Measurements from ENCODE around the gene SIDT1.

SIDT1 gene

GRCh38 chr3:113531826-113532697 is at the start of gene SIDT1:
Gene SIDT1, plus strand, starts transcription at chr3:113532555. Its CDS starts 467 bp downstream, at chr3:113533022.
- peak in 3 of 4 experiments; percentile 40 to 48 (median 44) for DNase-seq (ENCODE audit: low read depth in 4 of 4, low spot score in 1 of 4)

GRCh38 chr3:113485161-113485609 is 47.2 kb upstream of the SIDT1 start:
- DNase-seq (ENCODE audit: low read depth in 4 of 4, low spot score in 1 of 4), result no peak

DNA sequence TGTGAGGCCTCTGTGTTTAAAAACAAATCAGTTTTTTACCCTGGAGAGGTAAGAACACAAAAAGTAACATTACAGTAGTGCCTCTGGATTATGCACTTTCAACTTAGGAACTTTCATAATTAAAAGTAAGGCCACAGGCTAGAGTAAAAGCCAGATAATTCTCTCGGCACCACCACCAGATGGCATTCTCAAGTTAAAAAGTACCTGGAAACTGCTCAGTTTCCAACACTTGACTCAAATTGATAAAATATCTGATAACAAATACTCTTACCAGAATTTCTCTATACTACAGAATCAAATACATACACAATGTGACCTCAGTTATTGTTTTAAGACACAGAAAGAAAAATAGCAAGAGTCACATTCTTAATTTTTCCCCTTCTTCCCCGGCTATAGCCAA is 37.3 kb upstream of the SIDT1 start:
- no peak for DNase-seq (ENCODE audit: low read depth in 4 of 4, low spot score in 1 of 4)

GRCh38 chr3:113496924-113497323 is 35.4 kb upstream of the SIDT1 start:
- DNase-seq (ENCODE audit: low read depth in 4 of 4, low spot score in 1 of 4), result no peak

- no peak for DNase-seq (ENCODE audit: low read depth in 4 of 4, low spot score in 1 of 4)
Measured at GRCh38 chr3:113498221-113499005, 33.9 kb upstream of the SIDT1 start.

GRCh38 chr3:113499081-113499480 is 33.3 kb upstream of the SIDT1 start:
- no peak for DNase-seq (ENCODE audit: low read depth in 4 of 4, low spot score in 1 of 4)

DNA sequence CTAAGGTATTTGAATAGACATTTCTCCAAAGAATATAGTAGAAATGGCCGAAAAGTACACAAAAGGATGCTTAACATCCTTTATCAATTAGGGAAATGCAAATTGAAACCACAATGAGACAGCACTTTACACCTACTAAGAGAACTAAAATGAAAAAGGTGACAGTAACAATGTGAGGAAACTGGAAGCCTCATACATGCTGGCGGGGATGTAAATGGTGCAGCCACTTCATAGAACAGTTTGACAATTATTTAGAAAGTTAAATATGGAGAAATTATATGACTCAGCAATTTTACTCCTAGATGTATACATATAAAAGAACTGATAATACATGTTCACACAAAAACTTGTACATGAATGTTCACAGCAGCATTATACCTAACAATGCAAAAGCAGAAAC is 30.8 kb upstream of the SIDT1 start:
- DNase-seq (ENCODE audit: low read depth in 4 of 4, low spot score in 1 of 4), result no peak

- DNase-seq (ENCODE audit: low read depth in 4 of 4, low spot score in 1 of 4), result no peak
Measured at GRCh38 chr3:113505867-113506266, 26.5 kb upstream of the SIDT1 start.

DNA sequence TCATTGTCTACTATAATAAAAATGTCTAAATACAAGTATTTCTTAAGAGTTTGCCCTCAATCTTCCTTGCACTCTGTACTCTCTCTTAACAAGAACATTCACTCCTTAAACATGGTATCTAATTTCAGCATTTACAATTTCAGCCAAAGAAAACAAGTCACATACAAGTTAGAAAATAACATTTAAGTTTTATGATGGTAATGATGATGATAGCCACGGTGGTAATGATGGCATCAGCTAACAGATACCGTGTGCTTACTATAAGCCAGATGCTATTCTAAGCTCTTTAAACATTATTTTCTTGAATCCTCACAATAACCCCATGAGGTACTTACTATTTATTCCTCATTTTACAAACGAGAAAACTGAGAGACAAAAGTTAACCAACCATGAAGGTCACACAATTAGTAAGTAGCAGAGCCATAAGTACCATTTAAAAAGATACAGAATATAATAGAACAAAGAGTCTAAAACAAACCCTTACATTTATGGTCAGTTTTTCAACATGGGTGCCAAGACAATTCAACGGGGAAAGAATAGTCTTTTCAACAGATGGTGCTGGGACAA is 24.8 kb upstream of the SIDT1 start:
- DNase-seq (ENCODE audit: low read depth in 4 of 4, low spot score in 1 of 4), result no peak

DNA sequence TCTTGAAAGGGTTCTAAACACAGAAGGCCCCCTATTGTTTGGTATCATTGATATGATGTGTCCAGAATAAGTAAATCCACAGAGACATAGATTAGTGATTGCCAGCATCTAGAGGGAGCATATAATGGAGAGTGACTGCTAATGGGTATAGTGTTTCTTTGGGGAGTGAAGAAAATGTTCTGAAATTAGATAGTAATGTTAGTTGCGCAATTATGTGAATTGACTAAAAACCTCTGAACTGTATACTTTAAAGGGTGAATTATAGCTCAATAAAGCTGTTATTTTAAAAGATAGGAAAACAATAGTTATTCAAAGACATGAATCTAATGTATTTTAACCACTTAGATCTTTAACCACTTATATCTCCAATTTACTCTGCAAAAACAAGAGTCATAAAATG is 23.4 kb upstream of the SIDT1 start:
- no peak for DNase-seq (ENCODE audit: low read depth in 4 of 4, low spot score in 1 of 4)

DNA sequence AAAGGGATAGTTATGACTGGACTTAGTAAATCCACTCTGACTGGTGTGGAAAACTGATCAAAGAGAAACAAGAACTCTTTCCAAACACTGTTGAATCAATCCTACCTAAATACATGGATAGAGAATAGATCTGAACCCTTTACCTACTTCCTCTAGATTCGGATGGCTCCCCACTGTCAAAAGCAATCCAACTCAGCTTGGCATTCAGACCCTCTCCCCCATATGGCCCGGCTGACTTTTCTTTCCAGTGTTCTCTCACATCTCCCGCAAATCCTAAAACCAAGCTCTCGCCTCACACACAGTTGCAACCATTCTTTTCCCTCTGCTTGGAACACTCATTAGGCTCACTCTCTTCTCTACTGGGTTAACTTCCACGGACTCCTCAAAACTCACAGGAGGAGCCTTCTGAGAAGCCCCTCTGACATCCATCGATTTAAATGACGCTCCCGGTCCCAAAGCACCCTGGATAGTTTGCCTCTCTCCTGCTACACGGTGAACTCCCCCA is 18.0 kb upstream of the SIDT1 start:
- no peak for DNase-seq (ENCODE audit: low read depth in 4 of 4, low spot score in 1 of 4)

DNA sequence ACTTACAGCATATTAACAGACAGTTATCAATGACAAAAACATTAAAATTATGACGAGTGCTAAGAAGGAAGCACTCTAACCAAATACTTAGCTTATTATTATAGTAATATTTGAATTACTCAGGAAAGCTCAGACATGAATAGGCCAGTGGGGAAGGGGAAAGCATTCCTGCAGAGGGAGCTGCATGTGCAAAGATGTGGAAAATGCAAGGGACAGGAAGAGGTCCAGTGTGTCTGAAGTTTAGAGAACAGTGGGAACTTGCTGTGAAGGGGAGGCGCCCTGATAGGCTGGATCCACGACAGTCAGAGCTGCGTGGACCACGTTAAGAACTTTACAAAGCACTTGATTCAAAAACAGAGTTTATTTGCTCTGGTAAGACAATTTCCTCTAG is 16.2 kb upstream of the SIDT1 start:
- no peak for DNase-seq (ENCODE audit: low read depth in 4 of 4, low spot score in 1 of 4)

DNA sequence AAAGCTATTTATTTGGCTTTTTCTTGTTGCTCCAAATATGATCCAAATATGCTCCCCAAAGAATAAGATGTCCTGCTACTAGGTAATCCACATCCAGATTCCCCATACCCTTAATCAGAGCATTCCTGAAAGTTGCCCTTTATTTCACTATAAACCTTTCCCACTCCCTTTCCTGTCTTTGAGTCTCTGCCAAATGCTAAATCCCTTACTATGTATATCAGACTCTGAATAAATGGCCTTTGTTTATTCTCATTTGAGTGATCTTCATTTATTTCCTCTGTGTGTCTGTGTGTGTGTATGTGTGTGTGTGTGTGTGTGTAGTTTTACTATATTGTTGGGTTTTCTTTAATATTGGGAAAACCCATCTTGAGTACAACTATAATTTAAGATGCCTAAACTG is 10.4 kb upstream of the SIDT1 start:
- no peak for DNase-seq (ENCODE audit: low read depth in 4 of 4, low spot score in 1 of 4)

GRCh38 chr3:113523241-113523640 is 9.1 kb upstream of the SIDT1 start:
- DNase-seq (ENCODE audit: low read depth in 4 of 4, low spot score in 1 of 4), result no peak

- peak in 1 of 4 experiments; percentile 32 for DNase-seq (ENCODE audit: low read depth in 4 of 4, low spot score in 1 of 4)
Measured at GRCh38 chr3:113532698-113533533, 561 bp downstream of the SIDT1 start.

GRCh38 chr3:113533534-113533892 is 1.2 kb downstream of the SIDT1 start:
- no peak for DNase-seq (ENCODE audit: low read depth in 4 of 4, low spot score in 1 of 4)

DNA sequence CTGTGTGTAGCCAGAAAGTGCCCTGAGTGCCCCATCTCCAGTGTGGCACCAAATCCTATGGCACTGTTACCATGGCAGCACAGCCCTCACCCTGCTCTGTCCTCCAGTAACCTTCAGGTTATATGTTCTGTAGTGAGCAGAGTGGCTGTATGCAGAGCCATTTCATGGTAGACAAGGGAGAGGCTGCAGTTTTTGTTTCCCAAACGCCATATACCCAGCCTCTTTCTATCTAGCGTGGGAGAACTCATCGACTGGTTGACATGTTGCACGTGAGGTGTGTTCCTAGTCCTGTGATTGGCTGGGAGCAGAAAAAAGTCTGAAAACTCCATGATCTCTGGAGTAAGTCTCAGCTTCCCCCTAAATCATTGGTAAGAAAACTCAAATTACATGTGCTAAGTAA is 2.0 kb downstream of the SIDT1 start:
- no peak for DNase-seq (ENCODE audit: low read depth in 4 of 4, low spot score in 1 of 4)

GRCh38 chr3:113535898-113536297 is 3.5 kb downstream of the SIDT1 start:
- DNase-seq (ENCODE audit: low read depth in 4 of 4, low spot score in 1 of 4), result no peak

DNA sequence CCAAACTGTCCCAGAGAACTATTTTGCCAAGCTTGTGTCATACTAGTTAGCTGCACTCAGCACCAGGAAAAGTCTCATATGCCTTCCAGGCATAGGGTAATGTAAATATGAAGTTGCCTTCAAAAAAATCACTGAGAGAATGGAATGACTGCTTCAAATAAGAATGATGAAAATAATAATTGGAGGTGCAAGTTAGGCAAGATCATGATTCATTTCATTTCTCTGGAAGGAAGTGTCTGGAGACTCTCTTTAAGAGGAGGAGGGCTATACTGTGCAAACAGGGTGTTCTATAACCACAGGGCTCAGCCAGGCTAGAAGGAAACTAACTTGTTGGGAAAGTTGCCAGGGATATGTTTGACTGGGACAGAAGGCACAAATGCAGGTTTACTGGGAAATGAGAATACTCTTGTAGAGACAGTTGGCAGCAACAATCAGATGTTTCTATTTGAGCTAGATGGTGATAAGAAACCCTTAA is 4.3 kb downstream of the SIDT1 start:
- DNase-seq (ENCODE audit: low read depth in 4 of 4, low spot score in 1 of 4), result no peak

GRCh38 chr3:113537155-113537554 is 4.8 kb downstream of the SIDT1 start:
- DNase-seq (ENCODE audit: low read depth in 4 of 4, low spot score in 1 of 4), result no peak

GRCh38 chr3:113541519-113541918 is 9.2 kb downstream of the SIDT1 start:
- DNase-seq (ENCODE audit: low read depth in 4 of 4, low spot score in 1 of 4), result no peak

Measured in stimulated activated CD4-positive, alpha-beta T cell treated with anti-CD3 and anti-CD28 coated beads, Interleukin-1b, Interleukin-23, amount 100 ng/mL, for 24 hours (primary cell).